Hypothalamus (tissue), 51 donors: ENCODE results near the gene CXCL16.
"Not testable (repeated sequence)": the region's sequence is repeated elsewhere in the genome, so short reads cannot be mapped to it uniquely, and the experiment has no call there.

Source experiments
- DNase-seq, 51 donors: peaks; one replicate each; lab custom pipeline; 2025; lab: John Stamatoyannopoulos, UW

The CXCL16 gene

DNA sequence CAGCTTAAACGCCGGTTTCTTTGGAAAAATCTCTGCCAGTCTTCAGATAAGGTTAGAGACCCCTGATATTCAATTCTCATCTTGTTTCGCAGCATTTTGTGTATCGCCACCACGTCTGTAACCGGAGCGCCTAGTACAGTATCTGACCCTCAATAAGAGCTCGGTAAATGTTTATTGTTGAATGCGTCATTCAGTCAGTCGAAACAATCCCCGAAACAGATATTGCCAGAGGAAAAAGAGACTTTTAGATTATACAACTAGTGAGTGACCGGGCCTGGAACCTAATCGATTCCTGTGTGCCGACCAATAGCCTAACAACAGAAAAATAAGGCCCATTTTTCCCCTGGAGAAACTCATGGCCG is 36.4 kb downstream of the CXCL16 start:
- no peak for DNase-seq

DNA sequence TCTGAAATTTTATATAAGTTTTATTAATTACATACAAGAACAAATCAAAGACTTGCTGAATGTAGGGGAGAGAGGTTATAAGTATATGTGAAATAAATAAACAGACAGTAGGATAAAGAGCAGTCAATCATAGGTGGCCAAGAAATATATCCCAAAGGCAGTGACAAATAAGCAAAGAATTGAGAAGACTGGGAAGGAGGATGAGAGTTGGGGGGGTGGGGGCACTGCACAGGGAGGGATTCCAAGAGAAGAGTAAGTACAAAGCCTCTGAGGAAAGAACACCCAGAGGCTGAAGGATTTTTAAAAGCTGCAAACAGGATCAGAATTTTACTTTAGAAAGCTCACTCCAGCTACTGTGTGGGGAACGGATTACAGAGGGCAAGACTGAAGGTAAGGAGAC is 38.6 kb downstream of the CXCL16 start:
- no peak for DNase-seq

- DNase-seq = peak in 2 of 51 donors; percentile 4 to 10
Measured at GRCh38 chr17:4699401-4700056, 40.2 kb downstream of the CXCL16 start.

DNA sequence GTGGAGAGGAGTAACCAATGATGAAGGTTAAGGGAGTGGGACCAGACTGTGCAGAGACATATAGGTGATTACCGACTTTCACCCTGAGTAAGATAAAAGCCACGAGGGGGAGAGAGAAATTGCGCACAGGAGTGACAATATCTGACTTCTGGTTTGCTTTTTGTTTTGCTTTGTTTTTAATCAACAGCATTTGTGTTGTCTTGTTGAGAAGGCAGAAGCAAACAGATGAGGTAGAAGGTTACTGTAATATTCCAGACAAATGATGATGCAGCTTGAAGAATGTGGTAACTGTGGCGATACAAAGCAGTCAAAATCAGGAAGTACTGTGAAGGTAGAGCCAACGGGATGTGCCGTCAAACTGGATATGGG is 43.3 kb downstream of the CXCL16 start:
- no peak for DNase-seq

DNA sequence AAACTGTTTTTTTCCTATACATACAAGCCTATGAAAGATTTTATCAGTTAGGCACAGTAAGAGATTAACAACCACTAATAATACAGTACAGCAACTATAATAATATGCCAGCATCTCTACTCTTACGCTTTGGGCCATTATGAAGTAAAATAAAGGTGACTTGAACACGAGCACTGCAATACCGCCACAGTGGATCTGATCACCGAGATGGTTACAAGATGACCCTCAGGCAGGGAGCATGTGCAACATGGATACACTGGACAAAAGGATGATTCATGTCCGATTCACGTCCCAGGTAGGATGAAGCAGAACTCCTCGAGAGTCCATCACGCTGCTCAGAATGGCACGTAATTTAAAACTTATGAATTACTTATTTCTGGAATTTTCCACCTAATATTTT is 46.3 kb downstream of the CXCL16 start:
- no peak for DNase-seq

GRCh38 chr17:4691686-4692085 is 48.0 kb downstream of the CXCL16 start:
- peak in 1 of 51 donors; percentile 4 for DNase-seq

DNA sequence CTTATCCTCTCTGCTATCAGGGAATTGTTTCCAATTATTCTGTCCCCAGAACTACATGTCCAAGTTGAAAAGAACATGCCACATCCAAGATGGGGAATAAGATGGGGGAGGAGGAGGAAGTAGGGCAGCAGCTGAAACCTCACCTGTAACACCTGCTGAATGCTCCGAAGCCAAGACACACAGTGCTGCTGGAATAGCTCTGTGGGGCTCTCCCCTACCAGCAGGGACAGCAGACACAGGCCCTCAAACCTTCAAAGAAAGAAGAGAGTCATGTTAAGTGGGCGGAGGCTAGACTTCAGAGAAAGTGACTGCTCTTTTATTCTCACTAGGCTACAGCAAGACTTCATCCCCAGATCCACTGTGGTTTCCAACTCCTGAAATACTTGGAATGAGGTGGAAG is 49.0 kb downstream of the CXCL16 start:
- no peak for DNase-seq

DNA sequence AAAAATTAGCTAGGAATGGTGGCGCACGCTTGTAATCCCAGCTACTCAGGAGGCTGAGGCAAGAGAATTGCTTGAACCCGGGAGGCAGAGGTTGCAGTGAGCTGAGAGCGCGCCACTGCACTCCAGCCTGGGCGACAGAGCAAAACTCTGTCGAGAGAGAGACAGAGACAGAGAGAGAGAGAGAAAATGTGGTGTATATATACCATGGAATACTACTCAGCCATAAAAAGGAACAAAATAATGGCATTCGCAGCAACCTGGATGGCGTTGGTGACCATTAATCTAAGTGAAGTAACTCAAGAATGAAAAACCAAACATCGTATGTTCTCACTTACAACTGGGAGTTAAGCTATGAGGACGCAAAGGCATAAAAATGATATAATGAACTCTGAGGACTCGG is 49.9 kb downstream of the CXCL16 start:
- DNase-seq = not testable (repeated sequence)

DNA sequence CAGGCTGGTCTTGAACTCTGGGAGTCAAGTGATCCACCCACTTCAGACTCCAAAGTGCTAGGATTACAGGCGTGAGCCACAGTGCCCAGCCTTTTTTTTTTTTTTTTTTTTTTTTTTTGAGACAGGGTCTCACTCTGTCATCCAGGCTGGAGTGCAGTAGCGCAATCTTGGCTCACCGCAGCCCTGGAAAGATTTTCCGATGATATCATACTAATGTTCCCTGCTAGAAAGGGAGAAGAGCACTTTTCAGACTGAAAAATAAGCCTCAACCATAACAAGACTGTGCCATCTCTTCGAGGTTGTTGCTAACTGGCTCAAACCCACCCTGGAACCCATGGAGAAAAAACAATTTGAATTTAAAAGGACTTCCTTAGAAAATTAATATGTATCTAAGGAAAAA is 56.0 kb downstream of the CXCL16 start:
- DNase-seq = not testable (repeated sequence)
